Measurements from ENCODE around the gene MESP2.

MESP2 gene

GRCh38 chr15:89820666-89821611 is 44.8 kb downstream of the MESP2 start:
- no peak for DNase-seq

DNA sequence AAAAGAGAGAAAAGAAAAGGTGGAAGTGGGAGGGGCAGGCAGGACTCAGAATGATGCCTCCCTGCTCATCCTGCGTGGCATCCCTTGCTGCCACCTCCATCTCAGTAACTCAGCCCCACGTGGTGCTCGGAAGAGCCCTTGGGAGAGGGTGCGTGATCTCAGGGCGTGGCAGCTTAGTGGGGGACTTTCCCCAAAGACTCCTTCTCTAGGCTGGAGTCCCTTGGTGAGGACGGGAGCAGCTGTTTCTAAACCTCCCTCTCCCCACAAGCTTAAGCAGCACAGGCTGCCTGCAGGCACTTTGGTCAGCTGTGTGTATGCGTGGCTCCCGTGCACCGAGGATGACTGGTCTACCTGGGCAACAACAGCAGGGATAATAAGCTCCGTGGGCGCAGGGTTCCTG is 45.9 kb downstream of the MESP2 start:
- no peak for DNase-seq

GRCh38 chr15:89822611-89822950 is 46.4 kb downstream of the MESP2 start:
- DNase-seq: no peak

DNA sequence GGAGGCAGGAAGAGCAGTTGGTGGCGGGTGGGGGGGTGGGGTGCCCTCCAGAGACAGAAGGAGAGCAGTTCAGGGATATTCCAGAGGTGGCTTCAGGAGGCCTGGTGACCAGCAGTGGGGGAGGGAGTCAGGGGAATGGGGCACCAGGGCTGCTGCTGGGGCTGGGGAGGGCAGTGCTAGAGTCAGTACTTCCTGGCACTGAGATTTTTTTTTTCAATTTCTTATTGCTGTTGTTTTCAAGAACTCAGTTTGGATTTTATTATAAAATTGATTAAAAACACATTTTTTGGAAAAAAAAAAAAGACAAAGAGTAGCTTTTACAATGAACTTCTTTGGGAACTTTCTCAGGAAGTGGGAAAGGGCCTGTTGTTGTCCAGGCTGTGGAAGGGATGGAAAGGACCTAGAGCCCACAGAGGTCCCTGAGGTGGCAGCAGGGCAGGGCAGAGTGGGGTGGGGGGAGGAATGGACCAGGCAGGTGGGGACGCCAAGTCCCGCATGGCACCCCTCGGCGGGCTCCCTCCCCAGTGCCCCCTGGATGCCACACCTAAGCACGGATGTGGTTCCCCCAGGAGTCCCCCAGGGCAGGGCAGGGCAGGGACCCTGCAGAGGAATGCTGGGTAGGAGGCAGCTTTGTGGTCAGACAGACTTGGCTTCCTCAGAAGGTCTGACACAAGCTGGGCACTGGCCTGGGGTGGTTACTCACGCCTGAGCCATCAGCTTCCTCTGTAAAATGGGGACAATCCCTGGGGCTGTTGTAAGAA is 47.0 kb downstream of the MESP2 start:
- no peak for DNase-seq

GRCh38 chr15:89823836-89824606 is 47.9 kb downstream of the MESP2 start:
- DNase-seq: no peak

DNA sequence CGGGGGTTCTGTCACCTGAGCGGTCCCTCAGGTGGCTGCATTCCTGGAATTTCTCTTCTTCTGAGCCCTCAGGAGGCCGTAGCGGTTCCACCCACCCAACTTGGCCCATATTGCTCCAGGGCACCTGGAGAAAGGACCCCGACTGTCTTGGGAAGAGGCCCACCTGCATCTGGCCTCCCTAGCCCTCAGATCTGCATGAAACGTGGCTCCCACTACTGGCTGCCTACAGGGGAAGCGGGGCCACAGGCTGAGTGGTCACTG is 48.4 kb downstream of the MESP2 start:
- DNase-seq: no peak

- DNase-seq: no peak
Measured at GRCh38 chr15:89825271-89825940, 49.3 kb downstream of the MESP2 start.

DNA sequence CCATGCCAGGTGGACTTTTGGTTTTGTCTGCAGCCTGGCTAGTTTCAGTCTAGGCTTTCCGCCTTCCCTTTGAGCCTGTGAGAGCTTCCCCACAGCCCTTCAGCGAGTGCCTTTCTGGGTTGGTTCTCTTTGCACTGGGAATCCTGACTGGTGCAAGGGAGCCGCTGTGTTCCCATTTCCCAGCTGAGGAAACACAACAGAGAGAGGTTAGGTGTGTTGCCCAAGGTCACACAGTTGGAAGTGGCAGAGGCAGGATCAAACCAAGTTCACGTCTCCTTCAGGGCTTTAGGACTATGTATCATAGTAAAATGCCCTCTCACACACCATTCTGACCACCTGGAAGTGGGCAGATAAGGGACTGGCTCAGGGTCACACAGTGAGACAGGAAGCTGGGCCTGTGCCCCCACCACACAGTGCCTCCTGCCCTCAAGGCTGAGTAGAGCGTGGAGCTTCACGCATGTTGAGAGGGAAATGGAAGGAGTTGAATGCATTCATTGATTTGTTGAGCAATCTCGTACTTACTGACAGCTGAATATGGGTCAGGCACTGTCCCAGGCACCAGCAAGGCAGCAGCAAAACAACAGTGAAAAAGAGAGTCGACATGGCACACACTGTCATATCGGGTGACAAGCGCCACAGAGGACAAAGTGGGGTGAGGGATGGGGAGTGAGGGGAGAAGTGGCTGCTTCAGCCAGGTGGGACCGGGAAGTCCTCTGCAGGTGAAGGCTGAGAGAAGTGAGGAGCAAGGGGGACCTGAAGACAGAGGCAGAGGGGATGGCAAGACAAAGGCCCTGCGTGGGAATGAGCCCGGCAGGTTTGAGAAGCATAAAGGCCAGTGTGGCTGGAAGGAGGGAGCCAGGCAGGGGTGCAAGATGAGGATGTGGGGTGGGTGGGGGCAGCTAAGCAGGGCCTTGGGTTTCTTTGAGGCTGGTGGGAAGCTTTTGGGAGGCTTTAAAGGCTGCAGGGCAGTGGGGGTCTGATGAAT is 50.8 kb downstream of the MESP2 start:
- no peak for DNase-seq

- no peak for DNase-seq
Measured at GRCh38 chr15:89827829-89828228, 51.7 kb downstream of the MESP2 start.
